HG03342 (cell line): ENCODE results near the gene ADRA2B.

Experiments
- ATAC-seq: cut with Tn5 transposase; IDR thresholded peaks from one replicate; pipeline ENCODE4 v1.9.1; 2021; ENCODE audit warnings: mild to moderate bottlenecking, moderate library complexity; ENCODE audit not compliant: unreplicated experiment

Gene ADRA2B

DNA sequence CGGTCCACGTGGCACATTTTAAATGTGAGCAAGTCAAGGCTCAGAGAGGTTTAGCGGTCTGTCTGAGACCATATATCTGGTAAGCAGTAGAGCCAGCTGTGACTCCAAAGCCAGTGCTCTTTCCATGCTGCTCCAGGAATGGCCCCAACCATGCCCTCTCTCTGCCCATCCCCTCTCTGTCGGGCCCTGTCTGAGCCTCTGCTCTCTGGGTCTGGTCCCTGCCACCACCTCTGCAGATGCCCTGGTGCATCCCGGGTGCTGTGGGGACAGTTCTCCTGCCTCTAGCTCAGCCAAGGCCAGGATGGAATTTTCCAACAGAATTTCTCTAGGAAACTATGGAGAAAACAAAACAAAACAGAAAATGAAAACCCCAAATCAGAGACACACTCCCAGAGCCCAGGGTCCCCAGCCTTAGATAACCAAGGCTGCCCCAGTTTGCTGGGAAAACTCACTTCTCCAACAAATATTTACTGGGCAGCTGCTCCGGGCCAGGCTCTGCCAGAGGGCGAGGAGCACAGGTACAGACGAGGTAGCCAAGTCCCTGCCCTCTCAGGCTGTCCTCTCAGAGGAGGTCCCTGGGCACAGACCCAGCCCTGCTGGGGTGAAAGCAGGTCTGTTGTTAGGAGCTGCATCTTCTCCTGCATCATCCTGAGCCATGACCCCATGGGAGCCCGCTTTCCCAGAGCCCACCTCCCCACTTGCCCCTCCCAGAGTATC is 9.2 kb downstream of the ADRA2B start:
- no peak for ATAC-seq

DNA sequence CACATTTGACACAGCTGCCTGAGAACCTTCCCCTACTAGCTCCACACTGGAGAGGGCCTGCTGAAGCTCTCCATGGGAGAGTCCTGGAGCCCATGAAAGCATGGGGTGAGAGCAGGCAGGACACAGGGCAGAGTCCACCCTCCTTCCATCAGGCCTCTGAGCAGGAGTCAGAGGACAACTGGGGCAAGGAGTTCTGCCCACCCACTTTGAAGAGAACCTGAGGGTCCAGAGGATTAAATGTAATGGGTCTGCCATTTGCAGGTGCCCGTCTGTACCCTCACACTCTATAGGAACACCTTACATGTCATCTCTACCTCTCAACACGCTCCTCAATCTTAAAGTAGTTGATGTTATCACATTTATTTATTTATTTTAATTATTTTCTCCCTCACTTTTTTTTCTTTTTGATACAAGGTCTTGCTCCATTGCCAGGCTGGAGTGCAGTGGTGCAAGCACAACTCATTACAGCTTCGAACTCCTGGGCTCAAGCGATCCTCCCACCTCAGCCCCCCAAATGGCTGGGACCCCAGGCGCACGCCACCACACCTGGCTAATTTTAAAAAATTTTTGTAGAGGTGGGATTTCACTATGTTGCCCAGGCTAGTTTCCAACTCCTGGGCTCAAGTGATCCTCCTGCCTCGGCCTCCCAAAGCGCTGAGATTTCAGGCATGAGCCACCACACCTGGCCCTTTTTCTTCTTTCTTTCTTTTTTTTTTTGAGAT is 10.2 kb downstream of the ADRA2B start:
- ATAC-seq, result no peak

DNA sequence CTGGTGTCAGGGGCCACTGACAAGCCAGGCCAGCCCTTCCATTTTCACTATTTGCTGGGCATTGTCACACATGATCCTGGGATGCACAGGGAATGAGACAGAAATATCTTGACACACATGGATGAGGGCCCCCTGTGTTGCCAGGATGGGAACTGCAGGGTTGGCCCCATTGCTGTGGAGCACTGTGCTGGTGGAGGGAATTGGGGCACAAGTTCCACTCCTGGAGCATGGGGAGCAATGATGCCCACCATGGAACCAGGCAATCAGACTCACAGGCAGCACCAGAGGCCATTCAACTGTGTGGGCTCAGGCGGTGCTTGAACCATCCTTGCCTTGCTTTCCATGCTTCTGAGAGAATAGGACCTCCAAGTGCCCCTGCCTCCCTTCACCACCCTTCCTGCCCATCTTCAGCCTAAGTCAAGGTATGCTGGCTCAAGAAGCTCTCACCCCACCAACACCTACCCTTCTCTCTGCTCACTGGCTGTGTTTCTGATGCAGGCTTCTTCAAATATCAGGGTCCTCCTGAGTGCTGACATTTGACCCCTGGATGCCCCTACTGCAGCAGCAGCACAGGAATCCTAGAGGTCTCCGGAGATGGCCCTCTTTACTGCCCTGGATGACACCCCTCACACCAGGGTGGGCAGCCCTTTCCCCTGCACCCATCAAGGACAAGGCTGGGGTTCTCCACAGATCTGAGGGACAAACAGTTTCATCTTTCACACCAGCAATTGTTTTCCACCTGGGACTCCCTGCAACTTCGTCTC is 11.0 kb downstream of the ADRA2B start:
- no peak for ATAC-seq

DNA sequence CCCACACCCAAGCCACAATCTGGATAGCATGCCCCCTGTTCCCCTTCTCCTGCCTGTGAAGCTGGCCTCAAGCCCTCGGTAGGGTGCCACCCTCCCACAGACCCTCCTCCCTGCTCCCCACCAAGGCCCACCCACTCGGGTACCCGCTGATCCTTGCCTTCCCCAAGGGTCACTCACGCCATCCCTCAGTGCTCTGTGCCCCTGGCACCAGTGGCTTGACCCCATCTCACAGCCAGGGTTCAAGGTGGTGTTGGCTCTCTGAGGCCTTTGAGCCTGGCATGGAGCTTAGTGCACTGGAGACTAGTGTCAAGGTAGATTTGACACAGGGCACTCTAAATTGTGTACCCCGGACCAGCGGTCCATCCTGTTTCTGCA is 11.9 kb downstream of the ADRA2B start:
- no peak for ATAC-seq

DNA sequence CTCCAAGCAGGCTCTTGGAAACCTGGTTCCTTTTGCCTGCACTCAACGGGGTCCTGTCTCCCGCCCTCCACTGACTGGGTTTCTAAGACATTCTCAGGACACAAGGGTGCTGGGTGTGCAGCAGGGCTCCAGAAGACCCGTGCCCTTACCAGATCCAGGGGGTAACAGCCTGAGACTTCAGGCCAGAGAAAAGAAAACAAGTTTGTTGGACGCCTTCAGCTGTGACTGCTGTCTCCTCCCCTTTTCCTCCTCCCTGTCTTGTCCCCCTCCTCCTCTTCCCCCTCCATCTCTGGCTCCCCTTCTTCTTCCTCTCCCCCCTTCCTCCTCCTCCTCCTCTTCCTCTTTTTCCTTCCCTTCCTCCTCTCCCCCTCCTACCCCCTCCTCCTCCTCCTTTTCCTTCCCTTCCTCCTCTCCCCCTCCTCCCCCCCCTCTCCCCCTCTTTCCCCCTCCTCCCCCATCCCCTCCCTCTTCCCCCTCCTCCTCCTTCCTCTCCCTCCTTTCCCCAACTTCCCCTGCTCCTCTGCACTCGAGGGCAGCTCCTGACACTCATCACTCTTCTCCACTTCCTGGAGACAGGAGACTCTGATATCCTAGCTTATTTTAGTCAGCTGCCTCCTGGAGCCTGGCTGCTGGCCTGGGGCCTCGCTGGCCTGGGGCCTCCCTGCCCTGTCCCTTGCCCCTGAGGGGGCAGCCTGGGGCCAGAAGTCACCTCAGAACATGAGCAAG is 12.4 kb downstream of the ADRA2B start:
- ATAC-seq, result no peak

DNA sequence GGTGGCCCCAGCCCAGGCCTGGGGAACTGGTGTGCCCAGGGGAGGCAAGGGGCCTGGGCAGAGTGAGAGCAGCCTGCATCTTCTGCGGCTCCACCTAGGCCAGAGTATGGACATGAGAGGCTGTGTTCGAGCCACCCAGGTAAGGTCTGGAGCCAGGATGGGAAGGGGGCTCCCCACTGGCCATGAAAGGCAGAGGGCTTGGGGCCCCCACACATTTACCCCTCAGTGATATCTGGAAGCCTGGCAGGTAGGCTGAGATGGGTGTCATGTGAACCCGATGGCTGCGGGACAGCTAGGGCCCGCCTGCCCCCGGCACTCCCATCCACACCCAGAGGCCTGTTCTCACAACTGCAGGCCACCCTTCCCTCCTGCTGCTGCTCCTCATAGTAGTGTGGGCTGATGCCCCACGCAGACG is 13.2 kb downstream of the ADRA2B start:
- no peak for ATAC-seq

DNA sequence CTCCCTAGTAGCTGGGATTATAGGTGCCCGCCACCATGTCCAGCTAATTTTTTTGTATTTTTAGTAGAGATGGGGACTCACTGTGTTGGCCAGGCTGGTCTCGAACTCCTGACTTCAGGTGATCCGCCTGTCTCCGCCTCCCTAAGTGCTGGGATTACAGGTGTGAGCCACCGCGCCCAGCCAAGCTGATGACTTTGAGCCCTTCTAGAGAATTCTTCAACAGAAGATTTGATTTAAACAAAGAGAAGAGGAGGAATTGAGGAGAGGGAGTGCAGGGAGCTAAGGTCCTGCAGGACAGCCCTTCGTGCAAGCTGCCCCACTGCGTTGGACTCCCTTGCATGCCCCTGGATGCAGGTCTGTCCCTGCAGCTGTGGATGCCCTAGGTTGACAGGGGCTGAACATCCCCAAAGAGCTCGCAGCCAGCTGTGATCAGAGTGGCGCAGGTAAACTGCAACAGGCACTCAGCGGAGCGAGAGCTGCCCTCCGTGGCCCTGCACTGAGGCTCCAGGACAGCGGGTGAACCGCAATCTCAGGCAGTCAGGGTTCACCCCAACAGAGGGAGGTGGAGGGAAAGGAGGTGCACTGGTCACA is 13.7 kb downstream of the ADRA2B start:
- ATAC-seq, result no peak

DNA sequence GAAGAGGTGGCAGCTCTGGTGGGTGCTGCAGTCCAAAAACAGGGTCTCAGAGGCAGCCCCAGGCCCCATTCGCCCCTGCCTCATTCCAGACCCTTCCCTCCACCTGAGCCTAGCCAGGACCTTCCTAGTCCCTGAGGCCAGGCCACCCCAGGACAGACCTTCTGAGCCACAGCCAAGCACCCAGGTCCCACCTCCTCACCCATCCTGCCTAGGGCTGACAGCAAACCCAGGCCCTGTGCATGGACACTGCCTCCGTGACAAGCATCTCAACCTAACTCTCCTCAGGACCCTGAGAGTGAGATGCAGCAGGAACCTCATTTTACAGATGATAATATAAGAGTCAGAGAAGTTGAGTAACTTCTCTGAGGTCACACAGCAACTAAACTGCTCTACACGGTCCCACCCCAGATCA is 15.5 kb downstream of the ADRA2B start:
- no peak for ATAC-seq

DNA sequence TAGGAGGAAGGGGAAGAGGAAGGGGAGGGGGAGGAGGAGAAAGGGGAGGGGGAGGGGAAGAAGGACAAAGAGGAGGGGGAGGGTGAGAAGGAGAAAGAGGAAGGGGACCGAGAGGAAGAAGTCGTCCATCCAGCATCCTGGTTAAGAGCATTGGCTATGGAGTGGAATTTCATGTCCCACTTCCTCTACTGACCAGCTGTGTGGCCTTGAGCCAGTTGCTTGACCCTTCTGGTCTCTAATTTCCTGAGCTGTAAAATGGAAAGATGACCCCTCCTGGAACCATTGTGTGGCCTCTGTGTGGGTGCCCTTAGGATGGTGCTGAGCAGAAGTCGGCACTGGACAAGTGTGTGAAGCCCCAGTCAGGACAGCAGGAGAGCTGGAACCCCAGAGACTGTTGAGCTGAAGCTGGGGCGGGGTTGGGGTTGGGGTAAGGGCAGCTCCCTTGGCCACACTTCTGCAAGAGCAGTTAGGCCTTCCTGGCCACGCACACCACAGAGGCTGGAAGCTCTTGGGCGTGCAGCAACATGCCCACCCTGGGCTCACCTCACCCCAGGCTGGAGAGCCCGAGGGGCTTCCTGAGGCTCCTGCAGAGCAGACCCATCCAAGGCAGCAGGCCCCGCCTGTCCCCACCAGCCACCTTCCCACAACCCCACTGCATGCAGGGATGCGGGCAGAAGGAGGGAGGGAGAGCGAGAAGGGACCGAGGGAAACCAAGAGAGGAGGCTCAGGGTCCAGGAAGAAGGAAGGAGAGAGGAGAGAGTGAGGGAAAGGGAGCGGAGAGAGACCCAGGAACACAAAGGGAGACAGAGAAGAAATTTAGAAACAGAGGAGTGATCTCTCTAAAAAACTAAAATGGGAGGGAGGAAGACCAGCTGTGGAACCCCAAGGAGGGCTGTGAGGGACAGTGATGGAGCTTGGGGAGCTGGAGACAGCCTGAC is 16.2 kb downstream of the ADRA2B start:
- ATAC-seq, result no peak

DNA sequence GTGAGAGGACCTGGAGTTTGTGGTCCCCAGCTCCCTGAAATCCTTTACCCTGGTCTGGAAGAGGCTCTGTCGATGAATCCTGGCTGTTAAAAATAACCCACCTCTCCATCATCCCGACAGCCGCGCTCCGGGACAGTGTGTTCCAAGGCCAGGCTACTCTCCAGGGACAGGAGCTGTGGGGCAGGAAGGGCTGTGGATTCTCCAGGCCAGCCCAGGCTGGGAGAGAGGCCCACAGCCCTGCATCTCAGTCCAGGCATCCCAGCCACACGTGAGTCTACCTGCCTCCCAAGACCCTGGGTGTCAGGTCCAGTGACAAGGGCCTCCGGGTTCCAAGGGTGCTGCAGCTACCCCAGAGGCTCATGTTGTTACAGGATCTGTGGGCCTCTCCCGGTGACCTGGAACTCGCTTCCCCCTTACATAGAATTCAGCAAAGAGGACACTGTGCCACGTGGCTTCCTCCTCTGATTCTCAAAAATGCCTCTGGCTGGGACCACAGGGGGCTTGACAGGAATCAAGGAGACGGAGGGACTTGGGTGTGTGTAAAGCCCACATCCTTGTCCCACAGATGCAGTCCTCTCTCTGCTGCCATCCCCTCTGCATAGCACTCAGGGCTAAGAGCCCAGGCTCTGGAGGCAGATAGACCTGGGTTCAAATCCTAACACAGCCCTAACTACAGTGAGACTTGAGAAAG is 17.3 kb downstream of the ADRA2B start:
- no peak for ATAC-seq

DNA sequence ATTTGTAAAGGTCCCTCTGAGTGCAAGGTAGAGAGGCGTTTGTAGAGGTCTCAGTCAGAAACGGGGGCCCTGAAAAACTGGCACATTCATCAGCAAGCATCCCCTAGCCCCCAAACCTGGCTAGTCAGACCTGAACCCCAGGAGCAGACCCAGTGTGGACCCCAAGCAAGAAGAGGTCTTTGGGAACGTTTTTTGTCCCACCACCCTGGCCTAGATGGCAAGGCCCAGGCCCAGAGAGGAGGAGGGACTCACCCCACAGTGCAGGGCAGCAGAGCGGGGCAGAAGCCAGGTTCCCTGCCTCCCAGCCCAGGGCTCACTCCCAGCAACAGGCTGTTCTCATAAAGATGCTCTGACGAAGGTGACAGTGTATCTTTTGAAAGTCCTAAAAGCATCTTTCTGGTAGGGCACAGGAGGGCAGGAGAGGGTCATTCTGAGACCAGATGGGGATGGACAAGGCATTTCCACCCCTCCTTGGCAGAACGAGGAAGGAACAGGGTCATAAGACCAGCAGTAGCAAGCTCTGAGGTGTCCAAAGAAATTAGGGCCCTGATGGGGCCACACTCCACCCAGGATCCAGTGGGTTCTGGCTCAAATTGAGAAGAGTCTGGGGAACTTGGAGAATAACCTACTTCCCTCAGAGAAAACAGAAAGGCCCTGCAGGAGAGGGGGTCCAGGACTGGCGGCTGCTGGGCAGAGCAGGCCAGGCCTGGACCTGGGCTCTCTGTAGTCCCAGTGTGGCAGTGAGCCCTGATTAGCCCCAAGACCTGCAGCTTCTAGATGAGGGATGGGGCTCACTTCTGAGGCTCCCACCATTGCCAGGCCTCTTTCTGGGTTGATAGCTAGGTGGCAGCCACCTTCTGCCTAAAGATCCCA is 18.2 kb downstream of the ADRA2B start:
- no peak for ATAC-seq

DNA sequence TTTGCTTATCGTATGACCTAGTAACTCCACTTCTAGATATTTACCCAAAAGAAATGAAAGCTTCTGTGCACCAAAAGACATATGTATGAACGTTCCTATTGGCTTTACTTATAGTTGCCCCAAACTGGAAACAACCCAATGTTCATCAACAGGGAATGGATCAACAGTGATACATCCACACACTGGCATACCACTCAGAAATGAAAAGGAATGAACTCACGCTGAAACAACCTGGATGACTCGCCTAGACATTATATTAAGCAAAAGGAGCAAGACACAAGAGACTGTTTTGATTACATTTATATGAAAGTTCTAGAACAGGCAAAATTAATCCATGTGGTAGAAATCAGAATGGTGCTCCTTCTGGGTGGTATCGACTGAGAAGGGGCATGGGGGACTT is 18.9 kb downstream of the ADRA2B start:
- no peak for ATAC-seq

DNA sequence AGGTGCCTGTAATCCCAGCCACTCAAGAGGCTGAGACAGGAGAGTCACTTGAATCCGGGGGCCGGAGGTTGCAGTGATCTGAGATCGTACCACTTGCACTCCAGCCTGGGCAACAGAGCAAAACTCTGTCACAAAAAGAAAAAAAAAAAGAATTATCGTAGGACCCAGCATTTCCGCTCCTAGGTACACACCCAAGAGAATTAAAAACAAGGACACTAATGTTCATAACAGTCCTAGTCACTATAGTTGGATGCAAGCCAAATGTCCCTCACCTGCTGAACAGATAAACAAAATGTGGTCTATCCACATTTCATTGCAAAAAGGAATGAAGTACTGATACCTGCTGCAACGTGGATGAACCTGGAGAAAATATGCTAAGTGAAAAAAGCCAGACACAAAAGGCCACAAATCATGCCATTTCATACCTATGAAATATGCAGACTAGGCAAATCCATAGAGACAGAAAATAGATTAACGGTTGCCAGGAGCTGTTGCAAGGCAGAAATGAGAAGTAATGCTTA is 21.2 kb downstream of the ADRA2B start:
- no peak for ATAC-seq

DNA sequence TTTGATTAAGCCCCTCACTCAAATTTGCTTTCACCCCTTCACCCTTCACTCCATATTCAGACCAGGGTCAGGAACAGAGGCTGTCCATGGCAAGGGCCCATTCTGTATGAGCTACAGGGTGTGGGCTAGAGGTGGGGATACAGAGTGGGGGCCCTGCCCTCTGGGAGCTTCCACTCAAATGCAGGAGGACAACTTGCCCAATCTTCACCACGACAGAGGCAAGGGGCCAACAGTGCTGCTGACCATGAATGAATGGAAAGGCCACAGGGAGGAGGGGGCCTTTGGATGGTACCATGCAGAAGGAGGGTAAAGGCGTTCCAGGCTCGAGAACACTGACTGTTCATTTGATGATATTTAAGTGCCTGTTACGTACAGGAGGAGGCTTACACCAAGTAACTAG is 22.8 kb downstream of the ADRA2B start:
- ATAC-seq, result no peak

DNA sequence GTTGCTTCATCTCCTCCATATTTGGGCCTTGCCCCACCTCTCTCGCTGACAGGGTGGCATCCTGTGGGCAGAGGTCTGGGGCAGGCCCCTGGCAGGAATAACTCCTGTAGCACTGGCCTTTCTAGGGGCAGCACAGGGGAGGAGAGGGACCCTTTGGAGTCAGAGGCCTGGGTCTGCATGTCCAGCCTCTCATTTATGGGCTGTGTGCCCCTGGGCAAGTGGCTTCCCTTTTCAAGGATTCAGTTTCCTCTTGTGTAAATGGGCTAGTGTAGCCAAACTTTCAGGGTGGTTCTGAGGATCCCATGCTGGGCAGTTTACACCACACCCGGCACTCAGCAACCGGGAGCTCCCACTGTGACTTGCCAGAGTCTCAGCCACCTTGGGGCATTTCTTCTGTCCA is 23.4 kb downstream of the ADRA2B start:
- ATAC-seq, result no peak

DNA sequence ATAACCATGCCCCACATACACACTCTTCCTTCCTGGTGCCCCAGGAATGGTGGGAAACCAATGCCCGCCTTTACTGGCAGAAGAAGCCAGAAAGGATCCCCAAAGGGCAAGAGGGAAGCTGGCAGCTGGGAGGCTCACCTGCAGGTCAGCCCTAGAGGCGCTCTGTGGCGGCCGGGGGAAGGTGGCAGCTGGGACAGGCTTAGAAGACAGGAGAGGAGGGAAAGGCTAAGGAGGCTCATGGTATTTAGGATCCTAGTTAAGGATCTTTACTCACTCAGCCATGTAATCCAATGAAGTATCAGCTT is 23.8 kb downstream of the ADRA2B start:
- ATAC-seq, result no peak

DNA sequence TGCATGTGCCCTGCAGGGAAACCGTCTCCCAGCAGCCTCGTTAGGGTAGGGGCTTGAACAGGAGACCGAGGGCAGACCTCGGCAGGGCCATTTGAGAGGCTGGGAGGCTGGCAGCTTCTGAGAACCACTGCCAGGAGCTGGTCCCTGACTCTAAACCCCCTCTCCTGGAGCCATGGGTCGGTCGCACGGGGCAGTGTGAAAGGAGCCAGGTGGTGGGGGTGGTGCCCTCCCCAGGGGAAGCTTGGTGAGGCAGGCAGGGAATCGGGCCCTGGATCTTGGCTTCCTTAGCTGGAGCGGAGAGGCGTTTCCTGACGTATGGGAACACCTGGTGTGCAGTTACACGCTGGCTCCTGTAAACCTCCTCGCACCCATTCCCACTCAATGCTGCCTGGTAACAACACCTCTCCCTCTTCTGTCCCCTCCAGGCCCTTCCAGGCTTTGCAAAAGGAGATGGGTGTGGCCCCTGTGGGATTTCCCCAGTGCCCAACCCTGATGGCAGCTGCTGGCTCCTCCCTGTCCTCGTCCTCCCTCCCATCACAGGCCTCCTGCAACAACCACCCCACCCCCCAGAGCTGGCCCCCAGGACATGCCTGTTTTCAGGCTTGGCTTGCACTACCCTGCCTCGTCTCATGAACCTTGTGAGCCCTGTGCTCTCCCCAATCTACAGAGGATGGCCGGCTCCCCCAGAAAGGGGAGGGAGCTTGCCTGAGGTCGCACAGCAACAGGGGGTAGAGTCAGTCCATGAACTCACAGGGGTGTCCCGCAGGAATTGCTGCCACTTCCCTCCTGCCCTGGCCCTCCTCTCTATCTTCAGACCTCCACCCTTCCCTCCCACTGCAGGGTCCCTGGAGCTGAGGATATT is 24.4 kb downstream of the ADRA2B start:
- no peak for ATAC-seq
